HG03045 (cell line): ENCODE measurements around the gene RPP21.

Source experiments
- ATAC-seq: cut with Tn5 transposase; IDR thresholded peaks from one replicate; pipeline ENCODE4 v1.9.1; 2021; ENCODE audit warnings: mild to moderate bottlenecking, moderate library complexity; ENCODE audit not compliant: unreplicated experiment

The RPP21 gene

GRCh38 chr6:30328397-30328796 is 16.6 kb upstream of the RPP21 start:
- ATAC-seq, result no peak

DNA sequence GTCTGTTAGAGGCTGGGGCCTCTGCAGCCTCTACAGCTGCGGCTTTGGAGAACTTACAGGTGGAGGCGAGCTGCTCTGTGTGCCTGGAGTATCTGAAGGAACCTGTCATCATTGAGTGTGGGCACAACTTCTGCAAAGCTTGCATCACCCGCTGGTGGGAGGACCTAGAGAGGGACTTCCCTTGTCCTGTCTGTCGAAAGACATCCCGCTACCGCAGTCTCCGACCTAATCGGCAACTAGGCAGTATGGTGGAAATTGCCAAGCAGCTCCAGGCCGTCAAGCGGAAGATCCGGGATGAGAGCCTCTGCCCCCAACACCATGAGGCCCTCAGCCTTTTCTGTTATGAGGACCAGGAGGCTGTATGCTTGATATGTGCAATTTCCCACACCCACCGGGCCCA is 15.6 kb upstream of the RPP21 start:
- ATAC-seq, result no peak

- no peak for ATAC-seq
These were observed 13.0 kb upstream of the RPP21 start for GRCh38 chr6:30331981-30332380.

- no peak for ATAC-seq
These were observed 10.7 kb upstream of the RPP21 start for GRCh38 chr6:30334075-30334783.

DNA sequence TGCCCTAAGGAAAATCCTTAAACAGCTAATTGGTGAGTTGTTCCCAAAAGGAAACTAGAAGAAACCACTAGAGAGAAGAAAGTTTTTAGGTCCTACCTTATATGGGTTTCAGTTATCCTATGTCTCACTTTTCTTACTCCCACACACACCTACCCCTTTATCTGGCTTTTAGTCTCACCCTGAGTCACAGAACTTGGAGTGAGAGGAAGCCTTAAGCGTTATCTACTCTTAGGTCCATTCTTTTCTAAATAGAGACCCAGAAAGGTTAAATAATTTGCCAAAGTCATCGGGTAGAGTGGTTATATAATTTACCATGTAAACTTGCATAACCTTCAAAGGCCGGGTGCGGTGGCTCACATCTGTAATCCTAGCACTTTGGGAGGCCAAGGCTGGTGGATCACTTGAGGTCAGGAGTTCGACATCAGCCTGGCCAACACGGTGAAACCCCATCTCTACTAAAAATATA is 4.3 kb upstream of the RPP21 start:
- ATAC-seq, result no peak

GRCh38 chr6:30341218-30341617 is 3.7 kb upstream of the RPP21 start:
- ATAC-seq, result no peak

- no peak for ATAC-seq
These were observed 3.2 kb upstream of the RPP21 start for GRCh38 chr6:30341728-30342127.

DNA sequence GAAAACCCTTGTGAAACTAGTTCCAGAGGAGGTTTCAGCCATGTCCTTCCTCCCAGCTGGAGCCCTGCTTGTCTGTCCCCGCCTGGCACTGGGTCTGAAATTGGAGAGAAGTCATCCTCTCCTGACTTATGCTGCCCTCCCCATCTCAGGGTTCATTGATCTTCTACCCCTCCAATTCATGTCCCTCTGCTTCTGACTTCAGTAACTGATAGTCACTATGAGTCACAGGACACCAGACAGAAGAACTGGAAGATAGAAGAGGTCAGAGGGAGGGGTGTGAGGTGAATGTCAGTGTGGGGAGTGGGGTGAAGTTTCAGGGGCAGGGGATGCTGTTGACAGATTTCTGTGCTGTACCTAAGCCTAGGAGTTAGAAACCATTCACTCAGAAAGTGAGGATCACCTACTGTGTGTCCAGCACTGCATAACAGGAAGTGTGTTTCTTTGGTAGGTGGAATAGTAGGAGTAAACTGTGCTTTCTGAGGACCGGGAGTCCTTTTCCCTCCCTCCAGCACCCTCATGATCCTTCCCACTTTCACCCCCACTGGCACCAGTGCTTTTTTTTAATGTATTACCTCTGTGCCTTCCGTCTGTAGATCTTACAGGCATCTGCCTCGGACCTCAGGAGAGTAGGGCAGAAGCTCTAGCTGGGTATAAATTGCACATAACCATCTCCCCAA is 627 bp upstream of the RPP21 start:
- ATAC-seq, result no peak

DNA sequence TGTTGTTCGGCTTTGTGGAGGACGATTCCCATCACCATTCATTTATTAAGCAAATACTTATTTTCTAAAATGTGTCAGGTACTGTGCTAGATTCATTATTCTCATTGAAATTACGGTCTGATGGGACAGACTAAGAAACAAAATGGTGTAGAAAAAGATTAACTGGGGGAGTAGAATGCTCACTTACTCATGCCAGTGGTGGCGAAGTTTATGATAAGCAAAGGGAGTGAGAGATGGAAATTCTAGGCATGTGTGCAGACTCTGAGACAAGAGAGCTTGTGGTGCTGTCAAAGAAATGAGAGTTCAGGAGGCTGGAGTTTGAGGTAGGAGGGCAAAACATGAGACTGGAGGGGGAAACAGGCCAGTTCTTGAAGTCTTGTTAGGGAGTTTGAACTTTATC is 896 bp downstream of the RPP21 start:
- no peak for ATAC-seq

DNA sequence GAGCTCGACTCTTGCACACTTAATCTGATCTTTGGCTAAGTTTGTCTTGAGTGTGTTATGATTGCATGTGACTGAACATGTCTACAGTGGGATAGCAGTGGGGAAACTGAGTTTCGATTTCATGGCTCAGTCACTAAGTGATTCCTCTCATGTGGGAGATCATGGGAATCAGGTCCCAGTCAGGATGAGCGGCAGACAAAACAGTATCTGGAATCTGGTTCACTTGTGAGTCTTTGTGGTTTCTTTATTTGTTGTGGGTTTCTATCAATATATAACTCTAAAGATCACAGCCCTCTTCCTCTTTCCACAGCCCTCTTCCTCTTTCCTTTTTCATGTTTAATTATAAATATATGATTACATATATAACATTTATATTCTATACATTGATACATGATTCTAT is 4.0 kb downstream of the RPP21 start:
- ATAC-seq, result no peak

GRCh38 chr6:30349421-30350177 is 4.6 kb downstream of the RPP21 start:
- no peak for ATAC-seq

- no peak for ATAC-seq
These were observed 5.6 kb downstream of the RPP21 start for GRCh38 chr6:30350524-30350923.

DNA sequence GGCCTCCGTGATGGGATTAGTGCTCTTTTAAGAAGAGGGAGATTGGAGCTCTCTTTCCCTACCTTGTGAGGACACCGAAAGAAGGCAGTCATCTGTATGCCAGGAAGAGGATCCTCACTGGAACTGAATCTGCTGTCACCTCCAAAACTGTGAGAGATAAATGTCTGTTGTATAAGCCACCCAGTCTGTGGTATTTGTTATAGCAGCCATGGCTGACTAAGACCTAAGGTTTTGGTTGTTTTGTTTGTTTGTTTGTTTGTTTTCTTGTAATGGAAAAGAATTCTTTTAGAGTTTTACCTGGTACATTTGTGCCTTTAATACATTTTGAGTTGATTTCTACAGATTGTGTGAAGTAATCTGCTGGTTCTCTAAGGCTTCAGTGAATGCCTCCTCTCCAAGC is 7.6 kb downstream of the RPP21 start:
- ATAC-seq, result no peak

DNA sequence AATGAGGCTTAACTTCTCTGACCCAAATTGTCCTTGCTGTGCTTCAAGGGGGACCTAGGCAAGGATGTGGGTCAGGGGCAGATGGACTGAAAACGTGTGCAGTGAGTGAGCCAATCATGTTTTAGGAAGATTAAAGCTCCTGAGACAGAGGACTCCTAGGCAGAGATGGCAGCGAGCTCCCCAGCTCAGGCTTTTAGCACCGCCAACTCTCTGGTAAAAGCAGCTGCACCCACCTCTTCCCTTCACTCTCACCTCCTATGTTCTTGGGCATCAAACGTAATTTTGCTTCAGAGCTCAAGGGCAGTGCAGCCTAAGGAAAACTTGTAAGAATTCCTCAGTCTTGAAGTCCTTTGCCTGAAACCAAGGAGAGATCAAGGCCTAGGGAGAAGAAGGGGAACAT is 10.3 kb downstream of the RPP21 start:
- ATAC-seq, result no peak

- no peak for ATAC-seq
These were observed 11.6 kb downstream of the RPP21 start for GRCh38 chr6:30356536-30356935.

DNA sequence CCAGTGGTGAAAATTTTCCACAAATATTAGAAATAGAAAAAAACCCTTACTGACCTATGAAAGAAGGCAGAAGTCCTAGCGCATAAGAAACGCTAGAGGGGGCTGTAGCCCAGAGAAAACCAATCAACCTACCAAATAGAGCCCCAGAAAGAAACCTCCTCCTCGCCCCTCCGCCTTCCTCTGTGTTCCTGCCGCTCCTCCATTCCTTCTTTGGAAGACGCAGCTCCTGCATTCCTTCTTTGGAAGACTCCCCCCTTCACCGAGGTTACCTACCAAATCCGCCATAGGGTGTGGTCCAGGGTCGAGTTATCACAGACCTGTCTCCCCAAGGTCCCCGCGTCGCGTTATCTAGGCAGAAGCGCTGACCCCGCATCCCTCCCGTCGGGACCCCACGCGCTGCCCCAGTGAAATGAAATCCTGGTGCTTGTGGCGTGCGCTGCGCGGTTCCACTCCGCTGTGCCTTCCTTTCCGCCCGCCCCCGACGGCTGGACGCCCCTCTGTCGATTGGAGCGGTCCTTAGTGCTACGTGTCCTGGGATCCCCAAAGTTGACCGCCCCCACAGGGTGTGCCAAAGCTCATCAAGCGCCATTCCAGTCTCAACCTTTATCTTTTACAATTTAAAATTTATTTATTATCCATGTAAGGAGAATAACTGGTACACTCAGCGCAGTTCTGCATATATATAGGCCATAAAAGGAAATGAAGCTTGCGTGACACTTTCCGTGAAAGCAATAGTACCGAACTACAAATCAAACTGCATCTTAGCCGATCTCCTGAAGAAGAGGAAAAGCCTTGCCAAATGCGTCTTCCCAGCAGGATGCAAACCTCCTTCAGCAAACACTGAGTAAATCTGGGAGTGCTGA is 13.0 kb downstream of the RPP21 start:
- ATAC-seq, result no peak

DNA sequence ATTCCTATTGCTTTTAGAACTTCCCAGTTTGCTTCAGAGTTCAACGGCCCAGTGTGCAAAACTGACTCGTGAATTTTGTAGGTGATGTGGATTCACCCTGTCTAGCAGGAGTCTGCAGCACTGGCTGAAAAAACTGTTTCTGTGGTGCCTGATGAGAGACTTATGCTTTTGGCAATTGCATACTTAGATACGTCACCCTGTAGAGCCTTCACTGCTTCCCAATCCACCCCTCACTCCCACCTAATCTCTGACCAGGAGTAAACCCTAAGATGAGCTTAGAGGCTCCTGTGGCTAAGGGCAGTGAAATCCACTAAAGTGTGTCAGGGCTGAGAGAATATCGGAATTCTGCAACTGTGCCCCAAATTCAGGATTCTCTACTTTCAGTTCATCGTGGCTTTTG is 14.3 kb downstream of the RPP21 start:
- ATAC-seq, result no peak

GRCh38 chr6:30360139-30360538 is 15.2 kb downstream of the RPP21 start:
- no peak for ATAC-seq

DNA sequence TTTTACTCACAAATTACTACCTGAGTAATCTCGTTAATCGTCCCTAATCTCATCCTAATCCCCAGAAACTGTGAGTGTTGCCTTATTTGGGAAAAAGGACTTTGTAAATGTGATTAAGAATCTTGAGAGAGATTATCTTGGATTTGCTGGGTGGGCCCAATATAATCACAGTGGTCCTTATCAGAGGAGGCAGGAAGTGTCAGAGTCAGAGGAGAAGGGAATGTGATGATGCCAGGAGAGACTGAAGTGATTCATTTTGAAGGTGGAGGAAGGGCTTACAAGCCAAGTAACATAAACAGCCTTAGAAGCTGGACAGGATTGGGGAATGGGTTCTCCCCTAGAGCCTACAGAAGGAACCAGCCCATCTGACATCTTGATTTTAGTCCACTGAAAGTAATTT is 16.7 kb downstream of the RPP21 start:
- ATAC-seq, result no peak

DNA sequence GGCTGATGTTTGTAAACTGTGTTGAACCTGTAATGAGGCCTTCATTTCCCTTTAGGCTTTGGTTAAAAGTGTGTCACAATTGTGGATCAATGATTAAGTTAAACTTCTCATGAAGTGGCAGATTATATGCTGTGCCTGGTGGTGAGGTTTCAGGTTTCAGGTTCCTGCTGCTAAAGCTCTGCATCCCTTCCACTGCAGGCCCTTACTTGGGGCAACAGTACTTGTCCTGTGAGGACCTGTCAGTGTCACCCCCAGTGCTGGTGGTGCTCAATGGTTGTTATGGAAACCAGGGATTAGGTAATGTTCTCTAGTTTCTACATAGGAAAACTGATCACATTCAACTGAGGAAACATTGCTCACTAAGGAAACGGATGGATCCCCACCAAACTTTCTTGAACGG is 18.5 kb downstream of the RPP21 start:
- ATAC-seq, result no peak

DNA sequence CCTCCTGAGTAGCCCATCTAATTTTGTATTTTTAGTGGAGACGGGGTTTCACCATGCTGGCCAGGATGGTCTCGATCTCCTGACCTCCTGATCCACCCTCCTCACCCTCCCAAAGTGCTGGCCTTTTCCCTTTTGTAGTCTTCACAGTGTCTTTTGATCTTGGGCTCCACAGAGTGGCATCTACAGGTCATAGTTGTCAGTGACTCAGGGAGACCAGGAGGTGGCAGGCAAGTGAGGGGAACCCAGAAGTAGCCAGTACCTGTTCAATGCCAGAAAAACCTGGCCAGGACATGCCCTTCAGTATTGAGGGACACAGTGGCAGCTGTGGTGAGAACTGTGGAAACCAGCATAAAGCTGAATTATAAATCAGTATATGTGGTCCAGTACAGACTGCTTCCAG is 19.6 kb downstream of the RPP21 start:
- ATAC-seq, result no peak
